Measurements from ENCODE around the gene WFDC1. TPM values are rescaled to one million over a fixed set of nuclear protein-coding genes. Genes with fewer than 3 reads are reported as not detected.
A peak's percentile ranks its signal among the peaks of the same experiment; 100 is the strongest.

Gene WFDC1
- total RNA-seq, 1 experiment from 2014 or later, result 0.05 TPM

GRCh38 chr16:84302111-84302954 is 7.7 kb downstream of the WFDC1 start:
- peak; percentile 51 for DNase-seq (ENCODE audit: low read depth)

DNA sequence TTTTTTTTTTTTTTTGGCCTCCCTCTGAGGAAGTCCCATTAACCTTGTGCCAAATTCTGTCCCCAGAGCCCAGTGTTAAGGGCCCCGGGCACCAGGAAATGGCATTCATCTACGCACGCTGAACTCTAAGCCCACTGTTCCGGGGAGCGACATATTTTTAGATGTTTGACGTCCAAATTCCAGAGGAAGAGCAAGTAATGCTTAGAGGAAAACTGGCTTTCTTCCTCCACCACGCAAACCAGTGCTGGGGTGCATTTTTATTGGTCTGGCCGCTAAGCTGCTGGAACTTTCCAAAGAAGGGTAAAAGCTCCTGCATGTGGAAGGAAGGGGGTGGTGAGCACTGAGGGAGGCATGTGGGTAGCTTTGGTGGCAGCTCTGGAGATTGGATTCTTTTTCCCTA is 8.3 kb downstream of the WFDC1 start:
- DNase-seq (ENCODE audit: low read depth), result peak; percentile 56

GRCh38 chr16:84303516-84303915 is 8.8 kb downstream of the WFDC1 start:
- no peak for DNase-seq (ENCODE audit: low read depth)

- DNase-seq (ENCODE audit: low read depth), result no peak
These were observed 11.9 kb downstream of the WFDC1 start for GRCh38 chr16:84306564-84306963.

DNA sequence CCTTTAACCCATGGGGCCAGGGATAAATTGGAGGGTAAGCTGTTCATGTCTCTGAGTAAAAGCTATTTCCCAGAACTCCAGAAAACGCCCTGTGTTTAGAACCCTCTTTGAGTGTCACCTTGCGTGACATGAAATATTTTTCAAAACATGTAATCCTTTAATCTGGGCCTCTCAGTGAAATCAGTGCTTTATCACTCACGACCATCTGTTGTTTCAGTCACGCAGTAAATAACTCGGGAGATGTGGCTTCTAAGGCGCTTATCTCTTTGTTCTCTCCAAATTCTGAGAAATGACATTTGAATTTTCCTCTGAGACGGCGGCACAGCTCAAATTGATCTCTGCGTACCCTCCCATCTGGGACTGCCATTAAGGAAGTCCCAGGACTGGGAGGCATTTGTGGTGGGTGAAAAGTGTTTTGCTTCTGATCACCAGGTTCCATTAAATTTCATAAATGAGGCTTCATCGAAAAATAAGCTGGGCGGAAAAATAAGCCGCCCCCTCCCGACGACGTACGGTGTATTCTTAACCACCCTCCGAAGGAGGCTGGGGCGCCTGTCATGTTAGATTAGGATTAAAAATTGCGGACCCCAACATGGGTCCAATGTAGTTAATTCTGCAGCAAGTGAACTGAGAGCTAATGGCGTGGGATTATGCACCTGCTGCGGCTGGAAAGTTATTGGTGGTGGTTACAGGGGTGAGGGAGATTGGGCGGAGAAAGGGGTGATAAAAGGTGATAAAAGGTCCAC is 12.7 kb downstream of the WFDC1 start:
- no peak for DNase-seq (ENCODE audit: low read depth)

DNA sequence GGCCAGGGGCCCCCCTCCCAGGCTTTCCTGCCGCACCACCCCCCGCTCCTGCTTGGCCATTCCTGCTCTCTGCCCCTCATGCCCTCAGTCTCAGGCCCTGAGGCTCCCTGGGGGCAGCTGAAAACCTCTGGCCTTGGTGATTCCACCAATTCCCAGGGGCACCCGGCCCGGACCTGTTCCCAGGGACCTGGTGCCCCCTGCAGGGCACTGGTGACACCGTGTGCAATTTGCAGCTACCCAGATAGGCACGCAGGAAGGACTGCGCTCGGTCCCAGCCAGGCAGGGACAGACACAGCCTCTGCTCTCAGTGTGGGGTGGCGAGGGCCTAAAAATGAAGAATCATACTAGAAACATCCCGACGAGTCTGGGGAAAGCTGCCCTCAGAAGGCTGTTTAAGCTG is 13.4 kb downstream of the WFDC1 start:
- peak; percentile 48 for DNase-seq (ENCODE audit: low read depth)

- DNase-seq (ENCODE audit: low read depth), result no peak
These were observed 16.0 kb downstream of the WFDC1 start for GRCh38 chr16:84310642-84311041.

DNA sequence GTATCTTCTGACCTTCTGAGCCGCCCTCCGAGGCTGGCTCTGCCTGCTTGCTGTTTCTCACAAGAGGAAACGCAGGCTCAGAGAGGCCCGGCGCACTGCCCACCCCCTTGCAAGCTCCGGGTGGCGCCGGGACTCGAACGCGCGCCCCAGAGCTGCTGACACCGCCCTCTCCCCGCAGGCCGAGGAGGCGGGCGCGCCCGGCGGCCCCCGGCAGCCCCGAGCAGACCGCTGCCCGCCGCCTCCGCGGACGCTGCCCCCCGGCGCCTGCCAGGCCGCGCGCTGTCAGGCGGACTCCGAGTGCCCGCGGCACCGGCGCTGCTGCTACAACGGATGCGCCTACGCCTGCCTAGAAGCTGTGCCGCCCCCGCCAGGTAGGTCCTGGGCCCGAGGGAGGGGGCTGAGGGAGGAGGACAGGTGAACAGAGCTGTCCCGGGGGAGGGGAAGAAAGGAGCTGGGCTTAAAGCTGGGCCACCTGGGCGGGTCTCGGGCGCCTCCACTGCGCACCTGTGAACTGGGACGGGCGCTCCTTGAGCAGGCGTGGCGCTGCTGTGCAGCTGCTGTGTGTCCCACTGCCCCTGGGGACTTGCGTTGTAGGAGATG is 18.2 kb downstream of the WFDC1 start:
- no peak for DNase-seq (ENCODE audit: low read depth)

DNA sequence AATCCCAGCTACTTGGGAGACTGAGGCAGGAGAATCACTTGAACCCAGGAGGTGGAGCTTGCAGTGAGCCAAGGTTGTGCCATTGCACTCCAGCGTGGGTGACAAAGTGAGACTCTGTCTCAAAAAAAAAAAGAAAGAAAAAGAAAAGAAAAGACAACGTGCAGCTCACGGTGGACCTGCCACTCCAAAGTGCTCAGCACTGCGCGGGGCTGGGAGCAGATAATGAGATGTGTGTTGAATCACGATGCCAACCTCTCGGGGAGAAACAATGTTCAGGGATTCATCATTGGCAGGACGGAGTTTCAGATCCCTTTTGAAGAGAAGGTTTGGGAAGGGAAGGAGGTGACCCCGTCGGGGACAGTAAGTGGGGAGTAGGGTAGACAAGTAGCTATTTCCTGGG is 19.2 kb downstream of the WFDC1 start:
- no peak for DNase-seq (ENCODE audit: low read depth)

DNA sequence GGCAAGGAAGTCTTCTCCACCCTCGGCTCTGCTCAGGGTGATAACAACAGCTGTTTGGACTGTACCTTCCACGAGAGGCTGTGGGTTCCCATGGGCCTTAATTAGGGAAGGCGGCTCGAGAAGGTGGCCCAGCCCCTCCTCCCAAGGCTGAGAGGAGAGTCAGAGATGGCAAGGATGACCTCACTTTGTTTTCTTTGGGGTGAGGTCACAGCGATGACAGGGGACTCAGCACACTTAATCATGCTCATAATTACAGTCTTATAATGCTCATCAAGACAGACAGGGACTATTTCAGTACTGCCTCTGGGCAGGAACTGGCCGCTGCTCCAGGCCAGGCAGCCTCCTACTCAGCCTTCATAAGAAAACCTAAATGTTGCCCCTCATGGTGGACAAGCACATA is 19.7 kb downstream of the WFDC1 start:
- peak; percentile 68 for DNase-seq (ENCODE audit: low read depth)

DNA sequence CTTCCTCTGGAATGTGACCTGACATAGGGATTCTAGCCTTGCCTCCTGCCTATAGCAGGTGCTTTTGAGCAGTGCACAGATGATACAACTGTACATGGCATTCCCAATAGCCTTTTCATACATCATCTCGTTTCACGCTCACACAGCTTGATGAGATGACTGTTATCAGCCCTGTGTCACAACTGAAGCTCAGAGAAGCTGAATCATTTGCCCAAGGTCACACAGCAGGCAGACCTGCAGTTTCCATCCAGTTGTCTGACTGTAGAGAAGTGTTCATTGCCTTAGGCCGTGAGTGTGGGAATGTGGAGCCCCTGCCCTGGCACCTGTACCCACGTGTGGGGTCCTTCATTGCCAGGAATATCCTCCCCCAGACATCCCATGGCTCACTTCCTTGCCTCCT is 20.1 kb downstream of the WFDC1 start:
- DNase-seq (ENCODE audit: low read depth), result no peak

DNA sequence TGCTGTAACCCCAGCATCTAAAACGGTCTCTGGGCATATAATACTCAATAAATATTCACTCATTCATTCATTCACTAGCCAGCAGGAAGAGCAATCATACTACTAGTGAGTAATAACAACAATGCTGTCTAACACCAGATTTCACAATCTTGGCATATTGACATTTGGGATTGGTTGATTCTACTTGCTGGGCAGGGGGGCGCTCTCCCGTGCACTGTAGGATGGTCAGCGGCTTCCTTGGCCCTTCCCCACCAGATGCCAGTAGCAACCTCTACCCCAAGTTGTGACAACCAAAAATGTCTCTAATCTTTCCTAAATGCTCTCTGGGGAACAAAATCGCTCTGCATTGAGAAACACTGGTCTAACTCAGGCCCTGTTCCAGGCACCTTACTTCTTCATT is 20.7 kb downstream of the WFDC1 start:
- no peak for DNase-seq (ENCODE audit: low read depth)

DNA sequence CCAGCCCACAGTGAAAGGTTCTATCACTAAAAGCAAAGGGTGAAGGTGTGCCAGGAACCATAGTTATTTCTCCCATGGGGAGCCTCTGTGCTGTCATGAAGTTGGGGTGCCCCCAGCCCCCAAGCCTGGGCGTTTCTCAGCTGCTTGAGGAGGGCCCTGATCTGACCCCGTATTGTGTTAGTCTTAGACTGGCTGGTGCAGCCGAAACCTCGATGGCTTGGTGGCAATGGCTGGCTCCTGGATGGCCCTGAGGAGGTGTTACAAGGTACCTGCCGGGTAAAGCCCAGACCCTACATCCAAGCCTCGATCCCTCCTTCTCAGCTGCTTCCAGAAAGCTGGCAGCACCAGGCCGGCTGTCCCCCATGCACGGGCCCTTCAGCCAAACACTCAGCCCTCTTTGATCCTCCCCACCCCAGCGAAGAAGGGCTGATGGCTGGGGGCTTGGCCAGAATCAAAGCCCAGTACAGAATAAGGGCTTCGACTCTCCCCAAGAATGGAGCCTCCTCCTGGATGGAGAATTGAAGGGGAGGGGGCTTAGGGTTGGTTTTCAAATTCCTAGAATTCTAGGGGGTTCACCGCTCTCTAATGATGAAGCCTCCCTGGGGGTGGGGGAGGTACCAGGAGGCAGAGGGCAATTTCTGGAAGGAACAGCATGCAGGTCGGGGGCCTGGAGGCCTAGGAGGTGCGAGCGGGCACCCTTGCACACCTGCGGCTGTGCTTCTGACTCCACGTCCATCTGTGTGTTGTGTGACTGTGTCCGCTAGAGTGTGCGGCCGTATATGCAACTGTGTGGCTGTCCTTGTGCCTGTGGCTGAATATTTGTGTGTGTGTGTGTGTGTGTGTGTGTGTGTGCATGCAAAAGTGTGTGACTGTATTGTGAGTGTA is 23.7 kb downstream of the WFDC1 start:
- no peak for DNase-seq (ENCODE audit: low read depth)

DNA sequence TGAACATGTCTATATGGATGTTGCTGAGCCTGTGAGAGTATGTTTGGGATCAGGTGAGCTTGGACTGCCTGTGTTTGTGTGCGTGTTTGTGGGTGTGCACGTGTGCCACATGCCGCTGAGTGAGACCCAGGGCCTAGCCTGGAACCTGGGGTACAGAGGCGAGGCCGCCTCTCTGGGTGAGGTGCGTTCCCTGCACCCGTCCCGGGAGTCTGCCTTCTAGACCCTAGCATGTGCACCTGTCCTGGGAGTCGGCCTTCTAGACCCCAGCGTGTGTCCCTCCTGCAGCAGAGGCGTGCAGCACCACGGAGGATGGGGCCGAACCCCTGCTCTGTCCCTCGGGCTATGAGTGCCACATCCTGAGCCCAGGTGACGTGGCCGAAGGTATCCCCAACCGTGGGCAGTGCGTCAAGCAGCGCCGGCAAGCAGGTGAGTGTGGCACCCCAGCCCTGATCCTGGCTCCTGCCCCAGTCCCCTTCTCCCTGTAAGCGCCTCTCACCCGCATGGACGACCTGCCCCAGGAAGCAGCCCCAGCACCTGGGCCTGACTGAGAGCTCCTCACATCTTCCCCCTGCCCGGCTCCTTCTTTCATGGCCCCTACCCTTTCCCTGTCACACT is 24.6 kb downstream of the WFDC1 start:
- DNase-seq (ENCODE audit: low read depth), result no peak

- no peak for DNase-seq (ENCODE audit: low read depth)
These were observed 25.8 kb downstream of the WFDC1 start for GRCh38 chr16:84320511-84320910.

DNA sequence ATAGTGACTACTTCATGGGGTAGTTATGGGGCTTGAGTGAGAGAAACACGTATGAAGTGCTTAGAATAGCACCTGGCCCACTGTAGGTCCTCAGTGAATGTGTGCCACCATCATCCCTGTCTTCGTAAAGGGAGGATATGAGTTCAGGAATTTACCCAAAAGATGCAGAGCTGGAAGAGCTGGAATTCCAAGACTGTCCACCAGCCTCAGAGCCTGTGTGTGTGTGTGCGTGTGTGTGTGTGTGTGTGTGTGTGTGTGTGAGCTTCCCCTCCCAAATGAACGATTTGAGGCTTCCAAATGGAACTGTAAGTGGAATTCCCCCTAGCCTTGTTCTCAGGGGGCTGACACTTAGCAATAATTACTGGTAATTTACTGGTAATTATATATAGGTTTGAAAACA is 27.3 kb downstream of the WFDC1 start:
- DNase-seq (ENCODE audit: low read depth), result no peak

- DNase-seq (ENCODE audit: low read depth), result no peak
These were observed 28.1 kb downstream of the WFDC1 start for GRCh38 chr16:84322749-84323148.

GRCh38 chr16:84323606-84324005 is 28.9 kb downstream of the WFDC1 start:
- peak; percentile 27 for DNase-seq (ENCODE audit: low read depth)

- peak; percentile 53 for DNase-seq (ENCODE audit: low read depth)
These were observed 30.0 kb downstream of the WFDC1 start for GRCh38 chr16:84324434-84325262.

- DNase-seq (ENCODE audit: low read depth), result no peak
These were observed 31.9 kb downstream of the WFDC1 start for GRCh38 chr16:84326545-84326944.

Measured in M059J (cell line).